Gastroesophageal sphincter (tissue), 4 donors: Measurements from ENCODE around the gene MAN1A1. TPM values are rescaled to one million over a fixed set of nuclear protein-coding genes. Genes with fewer than 3 reads are reported as not detected.

Experiments
- ATAC-seq: fragments of 150-250 bp; one replicate; pipeline ENCODE4 v1.9.1; 2016; ENCODE audit warnings: mild to moderate bottlenecking, moderate library complexity
- H3K27ac ChIP-seq, 4 donors: fragments of 200-600 bp; sonication (generic) in 3 of 4; 1 replicate in 3 of 4; 2 replicates in 1 of 4; pipeline ENCODE4 v1.5.1; 2016 to 2019
- H3K27me3 ChIP-seq: fragments of 200-600 bp; sonication (generic); one replicate; pipeline ENCODE4 v1.5.1; 2019
- H3K36me3 ChIP-seq, 2 donors: fragments of 200-600 bp; sonication (generic); one replicate each; pipeline ENCODE4 v1.5.1; 2019; ENCODE audit warnings: control low read depth in 1 of 2
- H3K4me1 ChIP-seq, 3 donors: fragments of 200-600 bp; sonication (generic); 1 replicate in 2 of 3; 2 replicates in 1 of 3; pipeline ENCODE4 v1.5.1; 2016 to 2019; ENCODE audit warnings: control low read depth in 2 of 3
- H3K4me3 ChIP-seq, 2 donors: fragments of 200-600 bp; sonication (generic); one replicate each; pipeline ENCODE4 v1.5.1; 2019; ENCODE audit warnings: mild to moderate bottlenecking in 1 of 2, moderate library complexity in 1 of 2
- H3K9me3 ChIP-seq, 3 donors: fragments of 200-600 bp; sonication (generic); one replicate each; pipeline ENCODE4 v1.5.1; 2017 to 2019; ENCODE audit warnings: control low read depth in 2 of 3
- CTCF ChIP-seq, 4 experiments: fragments of 200-600 bp in 2 of 4; fragments of 450-650 bp in 2 of 4; sonication (generic) in 1 of 4; IDR thresholded peaks; one replicate each; pipeline ENCODE4 v1.5.1; 2017 to 2019; ENCODE audit warnings: antibody characterized with exemption in 4 of 4, mild to moderate bottlenecking in 2 of 4, moderate library complexity in 2 of 4
- EP300 ChIP-seq: sonication (generic); formaldehyde crosslinking; IDR thresholded peaks from one replicate; pipeline ENCODE4 v1.6.1; 2017; ENCODE audit warnings: antibody characterized with exemption, mild to moderate bottlenecking
- POLR2A ChIP-seq, 2 donors: fragments of 450-650 bp; IDR thresholded peaks; one replicate each; pipeline ENCODE4 v1.6.1; 2017; ENCODE audit warnings: antibody characterized with exemption in 2 of 2, mild to moderate bottlenecking in 2 of 2, moderate library complexity in 1 of 2
- POLR2AphosphoS5 ChIP-seq: sonication (generic); formaldehyde crosslinking; IDR thresholded peaks from one replicate; pipeline ENCODE4 v1.6.1; 2017; ENCODE audit warnings: antibody characterized with exemption
- WGBS, 2 donors: methylation state at CpG; one replicate each; pipeline ENCODE4 v1.1.5; 2018; ENCODE audit warnings: low coverage in 1 of 2; 5-methylcytosine and 5-hydroxymethylcytosine counted together
- total RNA-seq, 4 donors: library from RNA; depleted of rRNA; stranded (reverse); fragments of >200 nt; gene quantifications; one replicate each; pipeline ENCODE4 v1.1.0, GENCODE V29; 2016

MAN1A1 gene
- total RNA-seq, 4 donors from 2014 or later = 73.3 to 177 (median 110) TPM

DNA sequence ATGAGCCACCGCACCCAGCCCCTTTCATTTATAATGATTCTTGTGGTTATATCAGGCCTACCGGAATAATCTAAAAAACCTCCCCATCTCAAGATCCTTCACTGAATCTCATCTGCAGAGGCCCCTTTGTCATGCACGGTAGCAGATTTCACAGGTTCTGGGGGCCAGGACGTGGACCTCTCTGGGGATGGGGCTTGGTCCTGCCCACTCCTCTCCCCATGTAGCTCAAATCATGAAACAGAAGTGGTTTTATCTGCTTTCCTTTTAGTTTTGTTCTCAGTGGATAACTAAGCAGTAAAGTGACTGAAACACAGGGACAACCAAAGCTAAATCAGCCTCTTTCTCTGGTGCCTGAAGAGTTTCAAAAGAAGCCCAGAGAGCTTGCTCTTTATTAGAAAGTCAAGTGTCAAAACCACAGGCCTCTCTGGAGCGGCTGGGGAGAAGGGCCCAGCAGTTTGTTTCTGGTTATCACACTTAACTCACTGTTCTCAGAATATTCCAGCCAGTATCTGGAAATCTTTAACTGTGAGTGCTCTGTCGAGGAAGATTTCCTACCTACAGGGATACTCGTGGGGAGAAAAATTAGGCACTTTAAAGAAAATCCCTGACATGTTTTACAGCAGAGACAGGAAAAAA, 210.5 kb downstream of the MAN1A1 start:
- no peaks in the 10 kb centered on the region for H3K9me3 ChIP-seq
- H3K4me3 ChIP-seq = no peak overlapping the region
- ATAC-seq = no peak
- no peak overlapping the region for H3K27ac ChIP-seq
- WGBS, 2 donors = 58 to 61% methylated on average over 5 to 6 of the region's 7 CpGs
- no peaks in the 10 kb centered on the region for H3K36me3 ChIP-seq
- peaks cover 0 to 25% (median 0%) of the 10 kb centered on the region in 3 donors for H3K4me1 ChIP-seq
- TF ChIP-seq CTCF (IDR thresholded peaks at IDR 0.05) (no peak), EP300 (no peak), POLR2A (IDR thresholded peaks at IDR 0.05) (no peak), POLR2AphosphoS5 (no peak)
- H3K27me3 ChIP-seq = no peaks in the 10 kb centered on the region

DNA sequence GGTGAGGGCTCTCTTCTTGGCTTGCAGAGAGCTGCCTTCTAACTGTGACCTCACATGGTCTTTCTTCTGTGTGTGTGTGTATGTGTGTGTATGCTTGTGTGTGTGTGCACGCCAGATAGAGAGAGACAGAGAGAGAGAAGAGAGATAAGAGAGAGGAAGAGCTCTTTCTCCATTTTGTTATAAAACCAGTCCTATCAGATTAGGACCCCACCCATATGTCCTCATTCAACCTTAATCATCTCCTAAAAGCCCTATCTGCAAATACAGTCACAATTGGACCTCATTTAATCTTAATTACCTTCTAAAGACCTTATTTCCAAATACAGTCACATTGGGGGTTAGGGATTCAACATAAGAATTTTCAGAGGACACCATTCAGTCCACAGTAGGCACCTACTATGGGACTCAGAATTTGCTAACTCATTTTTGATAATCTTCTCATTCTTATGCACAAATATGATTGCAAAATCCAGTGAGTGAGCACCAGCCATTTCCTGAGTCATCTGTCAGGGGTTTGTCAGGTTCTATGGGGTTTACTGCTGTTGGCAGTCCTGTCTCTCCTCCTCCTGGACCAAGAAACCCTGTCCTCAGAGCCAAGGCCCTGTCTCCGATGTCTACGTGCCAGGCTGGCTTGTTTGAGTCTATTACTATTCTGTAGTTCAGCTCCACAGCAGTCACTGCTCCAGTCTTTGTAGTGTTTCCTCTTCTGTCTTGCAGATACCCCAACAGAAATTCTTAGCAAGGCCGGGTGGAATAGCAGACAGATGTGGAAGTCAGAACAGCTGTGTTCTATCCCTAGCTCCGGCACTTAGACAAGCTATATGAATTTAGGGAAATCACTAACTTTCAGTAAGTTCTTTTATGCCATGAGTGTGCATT, 212.1 kb downstream of the MAN1A1 start:
- TF ChIP-seq CTCF (IDR thresholded peaks at IDR 0.05) (no peak), POLR2A (IDR thresholded peaks at IDR 0.05) (no peak), EP300 (no peak), POLR2AphosphoS5 (no peak)
- Histone ChIP-seq H3K4me1 (peaks cover 0 to 26% (median 0%) of the 10 kb centered on the region in 3 donors), H3K4me3 (no peak overlapping the region), H3K9me3 (no peaks in the 10 kb centered on the region), H3K27ac (no peak overlapping the region), H3K36me3 (no peaks in the 10 kb centered on the region), H3K27me3 (no peaks in the 10 kb centered on the region)
- peak; percentile 54 for ATAC-seq
- WGBS, 2 donors = 56 to 63% methylated on average over 3 to 5 of the region's 5 CpGs

DNA sequence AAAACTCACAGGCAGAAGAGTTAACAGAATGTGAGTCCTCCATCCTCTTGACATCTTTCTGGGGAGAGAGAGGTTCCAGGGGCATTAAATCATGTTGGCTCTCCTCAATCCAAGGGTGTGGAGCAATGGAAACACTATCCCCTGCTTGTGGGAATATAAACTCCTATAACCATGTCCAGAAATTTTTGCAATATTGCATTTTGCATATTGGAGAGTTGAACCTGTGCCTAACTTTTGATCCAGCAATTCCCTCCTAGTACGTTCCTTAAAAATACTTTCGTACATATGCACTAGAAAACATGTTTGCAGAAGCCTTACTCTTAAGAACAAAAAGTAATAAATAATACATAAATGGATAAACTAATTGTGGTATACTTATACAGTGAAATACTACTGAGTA, 214.8 kb downstream of the MAN1A1 start:
- H3K4me3 ChIP-seq = no peak overlapping the region
- H3K36me3 ChIP-seq = no peaks in the 10 kb centered on the region
- no peaks in the 10 kb centered on the region for H3K9me3 ChIP-seq
- TF ChIP-seq POLR2AphosphoS5 = no peak
- TF ChIP-seq EP300 = no peak
- TF ChIP-seq CTCF (IDR thresholded peaks at IDR 0.05) = no peak
- no peak for TF ChIP-seq POLR2A (IDR thresholded peaks at IDR 0.05)
- WGBS, 2 donors = 86 to 87% methylated on average over 2 of the region's 2 CpGs
- no peaks in the 10 kb centered on the region for H3K27me3 ChIP-seq
- H3K27ac ChIP-seq = no peak overlapping the region
- ATAC-seq = no peak
- peaks cover 0 to 44% (median 0%) of the 10 kb centered on the region in 3 donors for H3K4me1 ChIP-seq

DNA sequence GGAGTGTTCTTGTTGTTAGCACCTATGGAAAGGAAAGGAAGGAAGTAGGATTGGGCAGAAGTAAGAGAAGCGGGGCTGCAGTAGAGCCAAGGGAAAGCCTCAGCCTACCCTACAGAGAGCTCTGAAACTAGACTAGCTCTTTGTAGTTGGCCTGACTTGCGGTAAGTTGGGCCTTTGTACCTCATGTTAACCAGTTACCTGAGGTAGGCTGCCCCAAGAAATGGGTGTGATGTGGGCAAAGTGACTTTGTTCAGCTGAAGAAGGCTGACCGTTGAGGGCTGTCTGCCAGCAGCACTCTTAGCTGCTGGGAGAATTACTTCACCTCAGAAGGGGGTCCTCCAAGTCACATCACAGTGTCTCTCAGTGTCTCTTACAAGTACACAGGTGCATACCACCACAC, 216.2 kb downstream of the MAN1A1 start:
- no peak overlapping the region for H3K4me3 ChIP-seq
- no peaks in the 10 kb centered on the region for H3K27me3 ChIP-seq
- H3K36me3 ChIP-seq = no peaks in the 10 kb centered on the region
- TF ChIP-seq POLR2AphosphoS5 = no peak
- no peak for TF ChIP-seq CTCF (IDR thresholded peaks at IDR 0.05)
- TF ChIP-seq POLR2A (IDR thresholded peaks at IDR 0.05) = no peak
- TF ChIP-seq EP300 = no peak
- no peak overlapping the region for H3K27ac ChIP-seq
- WGBS, 2 donors = 88 to 100% methylated on average over 1 to 3 of the region's 3 CpGs
- no peaks in the 10 kb centered on the region for H3K9me3 ChIP-seq
- peaks cover 0 to 45% (median 0%) of the 10 kb centered on the region in 3 donors for H3K4me1 ChIP-seq
- ATAC-seq = no peak
